Glutamatergic neuron (in vitro differentiated cells): ENCODE data around the gene ISCA2. TPM values are rescaled to one million over a fixed set of nuclear protein-coding genes. Genes with fewer than 3 reads are reported as not detected.

Source experiments
- DNase-seq: peaks from one replicate; pipeline ENCODE4 v3.0.0; 2022
- H3K27ac Mint-ChIP-seq: one replicate; pipeline ENCODE4 v1.8.0; 2020; ENCODE audit warnings: mild to moderate bottlenecking, mixed read lengths, inconsistent platforms; ENCODE audit not compliant: unreplicated experiment
- H3K27me3 Mint-ChIP-seq: one replicate; pipeline ENCODE4 v1.8.0; 2020; ENCODE audit warnings: mild to moderate bottlenecking, moderate library complexity, mixed read lengths, inconsistent platforms; ENCODE audit not compliant: unreplicated experiment
- H3K36me3 Mint-ChIP-seq: one replicate; pipeline ENCODE4 v1.8.0; 2020; ENCODE audit warnings: mild to moderate bottlenecking, mixed read lengths, inconsistent platforms; ENCODE audit not compliant: unreplicated experiment
- H3K4me1 Mint-ChIP-seq: one replicate; pipeline ENCODE4 v1.8.0; 2020; ENCODE audit warnings: mild to moderate bottlenecking, low read depth, mixed read lengths, inconsistent platforms; ENCODE audit not compliant: unreplicated experiment
- H3K4me3 Mint-ChIP-seq: one replicate; pipeline ENCODE4 v1.8.0; 2020; ENCODE audit warnings: mild to moderate bottlenecking, mixed read lengths, inconsistent platforms; ENCODE audit not compliant: unreplicated experiment
- H3K9me3 Mint-ChIP-seq: one replicate; pipeline ENCODE4 v1.8.0; 2020; ENCODE audit warnings: mild to moderate bottlenecking, moderate library complexity, mixed read lengths, inconsistent platforms; ENCODE audit not compliant: unreplicated experiment
- total RNA-seq: library from RNA; stranded (reverse); fragmentation: NEBNext Ultra II Directional; extraction: Animal tissue kit (Norgen Biotek cat#: 25700); gene quantifications from one replicate; pipeline ENCODE4 v1.2.1, GENCODE V29; 2021; ENCODE audit not compliant: unreplicated experiment
- TF ChIP-seq, protein P1 (sequence below): fragments of 200-600 bp; sonication (generic); IDR thresholded peaks from one replicate; pipeline ENCODE4 v1.5.0; 2021; ENCODE audit not compliant: partially characterized antibody, unreplicated experiment

The ISCA2 gene
- total RNA-seq, 1 donor from 2014 or later: 14.8 TPM

- H3K27me3 Mint-ChIP-seq: peaks cover 5% of the 10 kb centered on the region
- H3K4me3 Mint-ChIP-seq: no peak overlapping the region
- no peak overlapping the region for H3K27ac Mint-ChIP-seq
- H3K36me3 Mint-ChIP-seq: no peaks in the 10 kb centered on the region
- TF ChIP-seq, protein P1, sequence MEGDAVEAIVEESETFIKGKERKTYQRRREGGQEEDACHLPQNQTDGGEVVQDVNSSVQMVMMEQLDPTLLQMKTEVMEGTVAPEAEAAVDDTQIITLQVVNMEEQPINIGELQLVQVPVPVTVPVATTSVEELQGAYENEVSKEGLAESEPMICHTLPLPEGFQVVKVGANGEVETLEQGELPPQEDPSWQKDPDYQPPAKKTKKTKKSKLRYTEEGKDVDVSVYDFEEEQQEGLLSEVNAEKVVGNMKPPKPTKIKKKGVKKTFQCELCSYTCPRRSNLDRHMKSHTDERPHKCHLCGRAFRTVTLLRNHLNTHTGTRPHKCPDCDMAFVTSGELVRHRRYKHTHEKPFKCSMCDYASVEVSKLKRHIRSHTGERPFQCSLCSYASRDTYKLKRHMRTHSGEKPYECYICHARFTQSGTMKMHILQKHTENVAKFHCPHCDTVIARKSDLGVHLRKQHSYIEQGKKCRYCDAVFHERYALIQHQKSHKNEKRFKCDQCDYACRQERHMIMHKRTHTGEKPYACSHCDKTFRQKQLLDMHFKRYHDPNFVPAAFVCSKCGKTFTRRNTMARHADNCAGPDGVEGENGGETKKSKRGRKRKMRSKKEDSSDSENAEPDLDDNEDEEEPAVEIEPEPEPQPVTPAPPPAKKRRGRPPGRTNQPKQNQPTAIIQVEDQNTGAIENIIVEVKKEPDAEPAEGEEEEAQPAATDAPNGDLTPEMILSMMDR: no peak
- DNase-seq: no peak
- H3K4me1 Mint-ChIP-seq: peaks cover 4% of the 10 kb centered on the region
- H3K9me3 Mint-ChIP-seq: no peaks in the 10 kb centered on the region
Measured at GRCh38 chr14:74491956-74492775, 1.4 kb upstream of the ISCA2 start.

GRCh38 chr14:74492776-74493342 is 706 bp upstream of the ISCA2 start, which contains the start of gene NPC2:
NPC2 (minus strand) TSS chr14:74493305; CDS start chr14:74493274, 31 bp downstream.
- Mint-ChIP-seq H3K4me1 (peaks cover 4% of the 10 kb centered on the region), H3K4me3 (peak within 1 kb of the TSS; percentile 92), H3K9me3 (no peaks in the 10 kb centered on the region), H3K27ac (peak within 1 kb of the TSS; percentile 71), H3K36me3 (no peaks in the 10 kb centered on the region), H3K27me3 (peaks cover 7% of the 10 kb centered on the region)
- TF ChIP-seq, protein P1: no peak
- no peak for DNase-seq

DNA sequence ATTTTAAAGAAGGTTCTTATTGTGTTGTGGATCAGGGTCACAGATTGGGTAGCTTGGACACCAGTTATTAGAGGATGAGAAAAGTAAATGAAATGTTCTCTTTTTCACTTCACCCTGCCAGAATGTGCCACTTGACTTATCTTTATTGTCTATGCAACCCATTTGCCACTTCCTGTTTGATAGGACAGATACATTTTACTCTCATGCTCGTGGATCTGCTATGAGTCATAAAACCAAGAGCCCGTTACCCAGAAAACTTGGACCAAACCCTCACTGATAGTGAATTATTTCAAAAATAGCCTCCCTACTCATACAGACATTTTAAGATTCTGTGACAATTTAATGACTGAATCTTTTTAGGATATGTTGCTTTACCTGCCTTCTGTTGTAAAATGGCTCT is 1.8 kb downstream of the ISCA2 start:
- Mint-ChIP-seq H3K4me1 (peaks cover 4% of the 10 kb centered on the region), H3K9me3 (no peaks in the 10 kb centered on the region), H3K27ac (no peak overlapping the region), H3K36me3 (no peaks in the 10 kb centered on the region), H3K27me3 (peaks cover 5% of the 10 kb centered on the region), H3K4me3 (no peak overlapping the region)
- no peak for DNase-seq
- TF ChIP-seq, protein P1: no peak

DNA sequence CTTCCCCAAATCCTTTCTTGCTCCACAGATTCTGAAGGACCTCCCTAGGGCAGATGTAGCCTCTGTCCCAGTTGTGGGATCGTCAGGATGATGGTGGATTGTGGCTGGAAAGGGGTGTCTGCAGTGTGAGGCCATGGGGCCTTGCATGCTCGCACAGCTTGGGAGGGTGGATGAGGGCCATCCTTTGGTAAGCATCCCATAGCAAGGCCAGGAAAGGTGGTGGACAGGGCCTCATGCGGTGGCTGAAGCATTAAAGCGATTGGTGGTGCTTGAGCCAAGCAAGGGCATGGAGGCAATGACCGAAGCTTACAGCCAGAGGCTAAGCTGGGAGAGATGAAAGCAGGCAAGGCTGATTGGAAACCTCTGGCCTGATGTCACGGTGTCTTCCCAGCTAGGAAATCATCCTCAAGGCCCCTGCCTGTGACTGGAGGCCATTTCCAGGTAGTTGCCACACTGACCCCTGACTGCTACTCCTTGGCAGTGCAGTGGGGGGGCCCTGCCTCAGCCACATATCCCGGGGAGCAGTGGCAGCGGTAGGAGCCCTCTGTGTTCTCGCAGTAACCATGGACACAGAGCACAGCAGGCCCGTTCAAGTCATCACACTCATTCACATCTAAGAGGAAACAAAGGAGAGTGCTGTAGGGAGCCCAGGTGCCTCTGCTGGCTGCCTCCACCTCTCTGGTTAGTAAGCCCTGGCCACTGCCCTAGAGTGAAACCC is 7.0 kb downstream of the ISCA2 start:
- Mint-ChIP-seq H3K4me1 (no peaks in the 10 kb centered on the region), H3K27me3 (peaks cover 2% of the 10 kb centered on the region), H3K9me3 (no peaks in the 10 kb centered on the region), H3K36me3 (no peaks in the 10 kb centered on the region), H3K4me3 (no peak overlapping the region), H3K27ac (no peak overlapping the region)
- DNase-seq: no peak
- TF ChIP-seq, protein P1: no peak

GRCh38 chr14:74501135-74501614 is 7.6 kb downstream of the ISCA2 start:
- H3K27ac Mint-ChIP-seq: no peak overlapping the region
- H3K4me1 Mint-ChIP-seq: no peaks in the 10 kb centered on the region
- DNase-seq: peak; percentile 76

More at GRCh38 chr14:74501135-74501614, 7.6 kb downstream of the ISCA2 start:
- TF ChIP-seq, protein P1: peak; percentile 53
- Mint-ChIP-seq H3K27me3 (peaks cover 2% of the 10 kb centered on the region), H3K4me3 (no peak overlapping the region), H3K36me3 (no peaks in the 10 kb centered on the region), H3K9me3 (no peaks in the 10 kb centered on the region)
